A549 (cell line): ENCODE measurements around the gene TAF1L. TPM values are rescaled to one million over a fixed set of nuclear protein-coding genes. Genes with fewer than 3 reads are reported as not detected.

Source experiments
- ATAC-seq, 2 experiments: fragments of 200-7000 bp in 1 of 2; fragments of >200 bp in 1 of 2; cut with Nextera tagmentation in 1 of 2; cut with Tn5 transposase in 1 of 2; 3 replicates each; pipeline versions ENCODE4 v1.8.0 to v1.9.1; 2018 to 2020; ENCODE audit warnings: mild to moderate bottlenecking in 1 of 2, moderate library complexity in 1 of 2
- CTCF ChIA-PET: fragments of 300-600 bp; sonication (Branson Sonifier 250); formaldehyde crosslinking; extraction: SDS; loops from one replicate; lab custom pipeline; 2021; ENCODE audit warnings: antibody characterized with exemption, inconsistent platforms; lab: Yijun Ruan, JAX
- POLR2A ChIA-PET: fragments of 350-600 bp; formaldehyde crosslinking; extraction: SDS; loops from one replicate; lab custom pipeline; 2021; ENCODE audit warnings: antibody characterized with exemption, inconsistent platforms; lab: Yijun Ruan, JAX
- DNase-seq, 2 experiments: peaks; one replicate each; pipeline versions ENCODE4 v3.0.0 to v3.0.0-alpha.2; 2011 to 2016; ENCODE audit warnings: low read depth in 1 of 2, low spot score in 1 of 2
- FAIRE-seq: peaks from 2 replicates; lab custom pipeline; 2011; peaks lifted over from hg19 to GRCh38; lab: Jason Lieb, UNC
- H3K27ac ChIP-seq, 2 experiments: fragments of >200 bp; sonication (Bioruptor Twin); formaldehyde crosslinking; 3 replicates each; pipeline ENCODE4 v1.5.1; 2016 to 2017
- H3K4me1 ChIP-seq: fragments of >200 bp; sonication (Bioruptor Twin); formaldehyde crosslinking; 3 replicates; pipeline ENCODE4 v1.6.1; 2016
- H3K4me2 ChIP-seq: fragments of >200 bp; sonication (Bioruptor Twin); formaldehyde crosslinking; 3 replicates; pipeline ENCODE4 v1.6.1; 2016
- H3K4me3 ChIP-seq: fragments of >200 bp; sonication (Bioruptor Twin); formaldehyde crosslinking; 3 replicates; pipeline ENCODE4 v1.5.1; 2016
- H3K9me3 ChIP-seq: fragments of >200 bp; sonication (Bioruptor Twin); formaldehyde crosslinking; 3 replicates; pipeline ENCODE4 v1.6.1; 2016
- BHLHE40 ChIP-seq: IDR thresholded peaks from 2 replicates; pipeline ENCODE4 v1.6.1; 2012; ENCODE audit warnings: low read depth, low read length, inconsistent platforms
- EHMT2 ChIP-seq: fragments of 200-600 bp; sonication (generic); IDR thresholded peaks from 2 replicates; pipeline ENCODE4 v1.6.1; 2016; ENCODE audit warnings: antibody characterized with exemption, low read depth, mild to moderate bottlenecking, moderate library complexity
- HDAC2 ChIP-seq: fragments of 200-600 bp; sonication (generic); IDR thresholded peaks from 2 replicates; pipeline ENCODE4 v1.6.1; 2016
- KDM5A ChIP-seq: fragments of 200-600 bp; sonication (generic); IDR thresholded peaks from 2 replicates; pipeline ENCODE4 v1.6.1; 2016; ENCODE audit warnings: antibody characterized with exemption, mild to moderate bottlenecking
- NFE2L2 ChIP-seq: fragments of 150-350 bp; conservative IDR thresholded peaks from 2 replicates; pipeline ENCODE4 v1.6.1; 2014; ENCODE audit warnings: low read length
- REST ChIP-seq: fragments of 200-600 bp; sonication (generic); IDR thresholded peaks from 2 replicates; pipeline ENCODE4 v1.6.1; 2016; ENCODE audit warnings: antibody characterized with exemption, mild to moderate bottlenecking, moderate library complexity
- WGBS: methylation state at CpG from one replicate; pipeline ENCODE4 v1.1.6; 2017; ENCODE audit errors: missing lambda C conversion rate; 5-methylcytosine and 5-hydroxymethylcytosine counted together
- polyA minus RNA-seq: library from RNA; depleted of rRNA, polyadenylated mRNA; stranded (reverse); fragments of >200 nt; gene quantifications from 2 replicates; pipeline ENCODE4 v1.2.3, GENCODE V29; 2011; rRNA and poly(A)+ RNA removed
- polyA plus RNA-seq, 4 experiments: library from polyadenylated mRNA; depleted of rRNA in 3 of 4; stranded (reverse); fragments of >200 nt; fragmentation: RNase III in 1 of 4; extraction: RNeasy Plus Mini Kit Qiagen cat#74134 plus additional on column Dnase treatment in 1 of 4; gene quantifications; 2 replicates in 3 of 4; 3 replicates in 1 of 4; pipeline ENCODE4 v1.2.3, GENCODE V29; 2011 to 2017

Gene TAF1L, protein sequence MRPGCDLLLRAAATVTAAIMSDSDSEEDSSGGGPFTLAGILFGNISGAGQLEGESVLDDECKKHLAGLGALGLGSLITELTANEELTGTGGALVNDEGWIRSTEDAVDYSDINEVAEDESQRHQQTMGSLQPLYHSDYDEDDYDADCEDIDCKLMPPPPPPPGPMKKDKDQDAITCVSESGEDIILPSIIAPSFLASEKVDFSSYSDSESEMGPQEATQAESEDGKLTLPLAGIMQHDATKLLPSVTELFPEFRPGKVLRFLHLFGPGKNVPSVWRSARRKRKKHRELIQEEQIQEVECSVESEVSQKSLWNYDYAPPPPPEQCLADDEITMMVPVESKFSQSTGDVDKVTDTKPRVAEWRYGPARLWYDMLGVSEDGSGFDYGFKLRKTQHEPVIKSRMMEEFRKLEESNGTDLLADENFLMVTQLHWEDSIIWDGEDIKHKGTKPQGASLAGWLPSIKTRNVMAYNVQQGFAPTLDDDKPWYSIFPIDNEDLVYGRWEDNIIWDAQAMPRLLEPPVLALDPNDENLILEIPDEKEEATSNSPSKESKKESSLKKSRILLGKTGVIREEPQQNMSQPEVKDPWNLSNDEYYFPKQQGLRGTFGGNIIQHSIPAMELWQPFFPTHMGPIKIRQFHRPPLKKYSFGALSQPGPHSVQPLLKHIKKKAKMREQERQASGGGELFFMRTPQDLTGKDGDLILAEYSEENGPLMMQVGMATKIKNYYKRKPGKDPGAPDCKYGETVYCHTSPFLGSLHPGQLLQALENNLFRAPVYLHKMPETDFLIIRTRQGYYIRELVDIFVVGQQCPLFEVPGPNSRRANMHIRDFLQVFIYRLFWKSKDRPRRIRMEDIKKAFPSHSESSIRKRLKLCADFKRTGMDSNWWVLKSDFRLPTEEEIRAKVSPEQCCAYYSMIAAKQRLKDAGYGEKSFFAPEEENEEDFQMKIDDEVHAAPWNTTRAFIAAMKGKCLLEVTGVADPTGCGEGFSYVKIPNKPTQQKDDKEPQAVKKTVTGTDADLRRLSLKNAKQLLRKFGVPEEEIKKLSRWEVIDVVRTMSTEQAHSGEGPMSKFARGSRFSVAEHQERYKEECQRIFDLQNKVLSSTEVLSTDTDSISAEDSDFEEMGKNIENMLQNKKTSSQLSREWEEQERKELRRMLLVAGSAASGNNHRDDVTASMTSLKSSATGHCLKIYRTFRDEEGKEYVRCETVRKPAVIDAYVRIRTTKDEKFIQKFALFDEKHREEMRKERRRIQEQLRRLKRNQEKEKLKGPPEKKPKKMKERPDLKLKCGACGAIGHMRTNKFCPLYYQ (N-terminal part only)
- 0.03 and 0.04 TPM in 2 replicates for polyA plus RNA-seq (2011; rRNA removed)
- not detected in 2 replicates for polyA plus RNA-seq (2012; cell fraction: cytosol; rRNA removed)
- not detected in 2 replicates for polyA plus RNA-seq (2012; cell fraction: nucleus; rRNA removed)
- 0.01 TPM in 1 of 3 replicates, not detected in the others for polyA plus RNA-seq (2017; fragmentation: RNase III; extraction: RNeasy Plus Mini Kit Qiagen cat#74134 plus additional on column Dnase treatment)
- not detected in 2 replicates for polyA minus RNA-seq

DNA sequence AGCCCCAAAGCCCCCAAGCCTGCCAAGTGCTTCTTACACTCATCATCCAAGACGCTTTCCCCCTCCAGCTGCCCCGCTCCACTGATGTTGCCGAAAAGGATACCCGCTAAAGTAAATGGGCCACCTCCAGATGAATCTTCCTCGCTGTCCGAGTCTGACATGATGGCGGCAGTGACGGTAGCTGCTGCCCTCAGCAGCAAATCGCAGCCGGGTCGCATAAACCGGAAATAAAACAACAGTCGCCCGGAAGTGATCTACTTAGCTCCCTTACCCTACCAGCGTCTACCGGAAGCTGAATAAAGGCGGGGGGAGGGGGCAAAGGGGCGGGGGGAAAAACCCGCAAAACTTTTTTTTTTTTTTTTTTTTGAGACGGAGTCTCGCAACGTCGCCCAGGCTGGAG, at the start of gene TAF1L:
Gene TAF1L, minus strand, starts transcription at position 308 of the 400 bp plus-strand sequence. Its CDS starts 90 bp downstream, at position 218.
- FAIRE-seq (no peak), ATAC-seq (no peak), DNase-seq (no peak)
- ChIA-PET CTCF (interaction anchor here (1.6 kb wide), 1 partner anchor 46 kb away, joined by 4 read pairs; no protein-coding TSS in a partner anchor), POLR2A (no interaction called here)
- Histone ChIP-seq H3K4me1 (no peaks in the 10 kb centered on the region), H3K4me3 (no peak within 1 kb of the TSS), H3K9me3 (no peaks in the 10 kb centered on the region), H3K4me2 (no peak within 1 kb of the TSS), H3K27ac (no peak within 1 kb of the TSS)
- TF ChIP-seq KDM5A (no peak), EHMT2 (no peak), NFE2L2 (no peak), HDAC2 (no peak), REST (no peak)
- WGBS, result 79% methylated on average over 22 of the region's 23 CpGs

- 0% methylated on average over 1 of the region's 1 CpG for WGBS
- no peak for DNase-seq
Observed at GRCh38 chr9:32681751-32682150, 46.3 kb upstream of the TAF1L start.

More at GRCh38 chr9:32681751-32682150, 46.3 kb upstream of the TAF1L start:
- ATAC-seq (no peak), FAIRE-seq (no peak)
- TF ChIP-seq BHLHE40 (no peak), REST (peak; percentile 41; the same call in 1 of the 2 replicates)
- Histone ChIP-seq H3K27ac (no peak overlapping the region), H3K4me1 (no peaks in the 10 kb centered on the region), H3K9me3 (peaks cover 7% of the 10 kb centered on the region; the same call in 2 of the 3 replicates), H3K4me3 (no peak overlapping the region), H3K4me2 (no peak overlapping the region)
- ChIA-PET CTCF (interaction anchor here (0.6 kb wide), 1 partner anchor 1671 kb away, joined by 3 read pairs; no protein-coding TSS in a partner anchor), POLR2A (no interaction called here)
